BJ (cell line): ENCODE measurements around the gene KIF5A. TPM values are rescaled to one million over a fixed set of nuclear protein-coding genes. Genes with fewer than 3 reads are reported as not detected.

ENCODE experiments used
- CTCF ChIA-PET: fragments of 350-600 bp; formaldehyde crosslinking; extraction: SDS; loops from one replicate; lab custom pipeline; 2021; ENCODE audit warnings: antibody characterized with exemption, inconsistent platforms; lab: Yijun Ruan, JAX
- POLR2A ChIA-PET: fragments of 300-600 bp; sonication (Branson Sonifier 250); formaldehyde crosslinking; extraction: SDS; loops from one replicate; lab custom pipeline; 2021; ENCODE audit warnings: antibody characterized with exemption; lab: Charles Lee
- DNase-seq: peaks from one replicate; pipeline ENCODE4 v3.0.0-alpha.2; 2011; ENCODE audit warnings: low read depth
- H3K27me3 ChIP-seq: 2 replicates; pipeline ENCODE4 v1.6.0; 2011; ENCODE audit warnings: low read length; ENCODE audit not compliant: control insufficient read depth, insufficient read depth
- H3K36me3 ChIP-seq: 2 replicates; pipeline ENCODE4 v1.5.1; 2011; ENCODE audit warnings: low read length; ENCODE audit not compliant: control insufficient read depth, insufficient read depth
- H3K4me3 ChIP-seq: 2 replicates; pipeline ENCODE4 v1.5.1; 2011; ENCODE audit warnings: low read depth, mild to moderate bottlenecking, control low read depth, low read length
- polyA plus RNA-seq: library from polyadenylated mRNA; depleted of rRNA; stranded (reverse); fragments of >200 nt; gene quantifications from 2 replicates; pipeline ENCODE4 v1.2.3, GENCODE V29; 2011
- TF ChIP-seq, protein P1 (sequence below): IDR thresholded peaks from 2 replicates; pipeline ENCODE4 v1.5.1; 2011; ENCODE audit warnings: low read depth, mild to moderate bottlenecking, control low read depth, inconsistent platforms, low read length, moderate library complexity; ENCODE audit not compliant: insufficient read depth

Gene KIF5A
- polyA plus RNA-seq, 1 experiment = 0.64 TPM

DNA sequence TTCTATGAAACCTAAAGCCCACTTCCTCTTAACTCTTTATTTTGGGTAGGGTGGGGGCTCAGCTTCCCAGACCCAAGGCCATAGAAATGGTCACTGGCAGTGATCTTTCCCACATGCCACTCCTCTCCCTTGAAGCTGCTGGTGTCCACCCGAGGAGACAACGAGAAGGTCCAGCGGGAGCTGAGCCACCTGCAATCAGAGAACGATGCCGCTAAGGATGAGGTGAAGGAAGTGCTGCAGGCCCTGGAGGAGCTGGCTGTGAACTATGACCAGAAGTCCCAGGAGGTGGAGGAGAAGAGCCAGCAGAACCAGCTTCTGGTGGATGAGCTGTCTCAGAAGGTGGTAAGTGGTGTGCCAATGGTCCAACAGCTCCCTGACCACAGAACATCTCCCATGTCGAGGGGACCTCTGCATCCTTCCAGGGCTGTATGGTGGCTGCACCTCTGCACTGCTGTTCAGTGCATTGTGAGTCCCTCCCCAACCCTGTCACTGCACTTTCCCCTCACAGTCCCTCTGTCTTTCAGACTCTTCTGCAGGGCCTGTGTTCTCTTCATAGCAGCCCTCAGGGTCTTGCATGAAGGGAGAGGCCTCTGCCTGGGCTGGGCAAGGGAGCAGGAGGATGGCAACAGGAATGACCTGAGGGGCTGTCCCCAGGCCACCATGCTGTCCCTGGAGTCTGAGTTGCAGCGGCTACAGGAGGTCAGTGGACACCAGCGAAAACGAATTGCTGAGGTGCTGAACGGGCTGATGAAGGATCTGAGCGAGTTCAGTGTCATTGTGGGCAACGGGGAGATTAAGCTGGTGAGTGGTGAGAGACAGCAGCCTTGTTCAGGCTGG lies 22.3 kb downstream of the KIF5A start:
- Histone ChIP-seq H3K27me3 (no peaks in the 10 kb centered on the region; the same call in 1 of the 2 replicates), H3K4me3 (no peak overlapping the region), H3K36me3 (peaks cover 1% of the 10 kb centered on the region)
- POLR2A ChIA-PET = no interaction called here
- TF ChIP-seq, protein P1, sequence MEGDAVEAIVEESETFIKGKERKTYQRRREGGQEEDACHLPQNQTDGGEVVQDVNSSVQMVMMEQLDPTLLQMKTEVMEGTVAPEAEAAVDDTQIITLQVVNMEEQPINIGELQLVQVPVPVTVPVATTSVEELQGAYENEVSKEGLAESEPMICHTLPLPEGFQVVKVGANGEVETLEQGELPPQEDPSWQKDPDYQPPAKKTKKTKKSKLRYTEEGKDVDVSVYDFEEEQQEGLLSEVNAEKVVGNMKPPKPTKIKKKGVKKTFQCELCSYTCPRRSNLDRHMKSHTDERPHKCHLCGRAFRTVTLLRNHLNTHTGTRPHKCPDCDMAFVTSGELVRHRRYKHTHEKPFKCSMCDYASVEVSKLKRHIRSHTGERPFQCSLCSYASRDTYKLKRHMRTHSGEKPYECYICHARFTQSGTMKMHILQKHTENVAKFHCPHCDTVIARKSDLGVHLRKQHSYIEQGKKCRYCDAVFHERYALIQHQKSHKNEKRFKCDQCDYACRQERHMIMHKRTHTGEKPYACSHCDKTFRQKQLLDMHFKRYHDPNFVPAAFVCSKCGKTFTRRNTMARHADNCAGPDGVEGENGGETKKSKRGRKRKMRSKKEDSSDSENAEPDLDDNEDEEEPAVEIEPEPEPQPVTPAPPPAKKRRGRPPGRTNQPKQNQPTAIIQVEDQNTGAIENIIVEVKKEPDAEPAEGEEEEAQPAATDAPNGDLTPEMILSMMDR = no peak
- no peak for DNase-seq
- CTCF ChIA-PET = interaction anchor here (1.4 to 6.9 kb wide), 2 partner anchors 13 to 50 kb away, joined by 4 to 56 read pairs; no protein-coding TSS in a partner anchor

DNA sequence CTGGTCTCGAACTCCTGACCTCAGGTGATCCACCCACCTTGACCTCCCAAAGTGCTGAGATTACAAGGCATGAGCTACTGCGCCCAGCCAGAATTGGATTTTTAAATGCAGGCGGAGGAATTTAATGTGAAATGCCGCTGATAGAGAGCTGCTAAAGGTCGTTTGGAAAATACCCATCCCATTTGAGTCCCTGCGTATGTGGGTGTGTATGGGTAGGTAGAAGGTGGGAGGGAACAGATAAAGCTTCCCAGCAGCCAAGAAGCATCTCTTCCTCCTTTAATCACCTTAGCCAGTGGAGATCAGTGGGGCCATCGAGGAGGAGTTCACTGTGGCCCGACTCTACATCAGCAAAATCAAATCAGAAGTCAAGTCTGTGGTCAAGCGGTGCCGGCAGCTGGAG lies 25.0 kb downstream of the KIF5A start:
- H3K4me3 ChIP-seq = no peak overlapping the region
- CTCF ChIA-PET = interaction anchor here (1.0 to 6.9 kb wide), 5 partner anchors 10 to 119 kb away, joined by 3 to 56 read pairs (median 4); partner anchors contain the start of gene OS9
- peaks cover 1% of the 10 kb centered on the region for H3K36me3 ChIP-seq
- DNase-seq = no peak
- H3K27me3 ChIP-seq = no peaks in the 10 kb centered on the region; the same call in 1 of the 2 replicates
- POLR2A ChIA-PET = no interaction called here
- TF ChIP-seq, protein P1 = no peak

DNA sequence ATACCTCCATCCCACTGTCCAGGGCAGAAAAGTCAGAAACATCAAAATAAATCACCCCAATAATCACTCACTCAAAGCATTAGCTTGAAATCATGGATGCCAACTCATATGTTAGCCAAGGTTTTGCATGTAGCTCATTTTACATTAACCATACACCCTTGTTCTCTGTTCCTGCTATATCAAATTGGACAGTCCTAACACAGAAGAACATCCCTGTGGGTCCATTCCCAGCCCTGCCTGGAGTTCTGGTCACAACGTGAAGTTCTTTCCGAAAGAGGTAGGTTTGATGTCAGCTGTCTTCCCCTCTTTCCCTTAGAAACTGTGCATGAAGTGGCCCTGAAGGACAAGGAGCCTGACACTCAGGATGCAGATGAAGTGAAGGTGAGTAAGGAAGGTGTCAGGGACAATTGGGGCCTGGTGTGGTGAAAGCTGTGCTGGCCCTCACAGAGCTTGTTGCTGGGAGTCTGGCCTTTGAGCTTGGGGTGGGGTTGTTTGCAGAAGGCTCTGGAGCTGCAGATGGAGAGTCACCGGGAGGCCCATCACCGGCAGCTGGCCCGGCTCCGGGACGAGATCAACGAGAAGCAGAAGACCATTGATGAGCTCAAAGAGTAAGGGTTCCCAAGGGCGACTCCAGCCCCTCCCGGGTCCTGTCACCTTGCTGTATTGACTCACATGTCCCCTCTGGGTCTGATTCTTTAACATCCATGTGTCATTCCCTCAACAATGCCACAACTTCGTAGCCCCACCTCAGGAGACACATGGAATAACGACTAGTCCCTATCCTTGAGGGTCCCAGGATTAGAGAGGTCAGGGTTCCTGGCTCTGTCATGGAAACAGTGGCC lies 26.1 kb downstream of the KIF5A start:
- no peak for DNase-seq
- Histone ChIP-seq H3K27me3 (no peaks in the 10 kb centered on the region; the same call in 1 of the 2 replicates), H3K36me3 (peaks cover 1% of the 10 kb centered on the region), H3K4me3 (no peak overlapping the region)
- ChIA-PET CTCF (interaction anchor here (0.6 to 6.9 kb wide), 7 partner anchors 9 to 118 kb away, joined by 3 to 56 read pairs (median 4); partner anchors contain the start of genes ARHGEF25, B4GALNT1 and OS9), POLR2A (no interaction called here)
- TF ChIP-seq, protein P1 = no peak

DNA sequence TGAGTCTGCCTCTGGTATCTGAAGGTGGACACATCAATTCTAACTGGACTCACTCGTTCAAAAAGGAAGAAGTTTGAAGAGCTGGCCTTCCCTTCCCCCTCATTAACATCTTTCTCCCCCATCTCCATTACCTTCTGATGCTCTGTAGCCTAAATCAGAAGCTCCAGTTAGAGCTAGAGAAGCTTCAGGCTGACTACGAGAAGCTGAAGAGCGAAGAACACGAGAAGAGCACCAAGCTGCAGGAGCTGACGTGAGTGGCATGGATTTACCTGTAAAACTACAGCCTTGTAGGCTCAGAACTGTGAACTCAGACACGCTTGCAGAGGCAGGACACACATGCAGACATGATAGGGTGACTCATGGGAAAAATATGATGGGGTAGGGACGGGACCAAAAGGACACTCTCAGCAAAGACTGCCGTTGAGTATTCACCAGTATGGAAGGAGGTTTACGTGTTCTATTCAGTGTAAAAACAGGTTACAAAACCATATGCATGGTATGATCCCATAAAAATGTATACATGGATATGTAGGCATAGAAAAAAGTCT lies 26.8 kb downstream of the KIF5A start:
- Histone ChIP-seq H3K4me3 (no peak overlapping the region), H3K27me3 (no peaks in the 10 kb centered on the region; the same call in 1 of the 2 replicates), H3K36me3 (peaks cover 1% of the 10 kb centered on the region)
- CTCF ChIA-PET = interaction anchor here (0.6 to 6.9 kb wide), 5 partner anchors 8 to 56 kb away, joined by 3 to 56 read pairs (median 6); partner anchors contain the start of genes ARHGEF25 and B4GALNT1
- TF ChIP-seq, protein P1 = no peak
- POLR2A ChIA-PET = no interaction called here
- DNase-seq = no peak
